Measurements from ENCODE around the gene GSG1.
"Not testable (repeated sequence)": the region's sequence is repeated elsewhere in the genome, so short reads cannot be mapped to it uniquely, and the experiment has no call there.

Gene GSG1

DNA sequence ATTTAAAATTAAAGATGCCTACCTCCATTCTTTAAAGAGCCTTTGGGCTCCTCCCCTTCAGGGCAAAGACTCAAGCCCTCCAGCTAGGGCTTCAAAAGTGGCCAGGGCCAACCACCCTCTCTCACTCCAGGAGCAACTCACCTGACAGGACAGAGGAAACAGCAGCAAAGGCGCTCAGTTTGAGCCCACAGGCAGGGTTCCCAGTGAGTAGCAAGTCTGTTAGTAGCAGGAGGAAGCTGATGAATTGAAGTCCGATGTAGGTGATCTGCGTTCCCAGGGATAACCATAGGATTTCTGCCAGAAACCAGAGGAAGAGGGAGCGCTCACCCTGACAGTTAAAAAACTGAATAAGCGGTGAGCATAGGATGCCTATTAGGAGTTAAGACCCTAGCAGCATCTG lies 15.7 kb downstream of the GSG1 start:
- no peak for DNase-seq

DNA sequence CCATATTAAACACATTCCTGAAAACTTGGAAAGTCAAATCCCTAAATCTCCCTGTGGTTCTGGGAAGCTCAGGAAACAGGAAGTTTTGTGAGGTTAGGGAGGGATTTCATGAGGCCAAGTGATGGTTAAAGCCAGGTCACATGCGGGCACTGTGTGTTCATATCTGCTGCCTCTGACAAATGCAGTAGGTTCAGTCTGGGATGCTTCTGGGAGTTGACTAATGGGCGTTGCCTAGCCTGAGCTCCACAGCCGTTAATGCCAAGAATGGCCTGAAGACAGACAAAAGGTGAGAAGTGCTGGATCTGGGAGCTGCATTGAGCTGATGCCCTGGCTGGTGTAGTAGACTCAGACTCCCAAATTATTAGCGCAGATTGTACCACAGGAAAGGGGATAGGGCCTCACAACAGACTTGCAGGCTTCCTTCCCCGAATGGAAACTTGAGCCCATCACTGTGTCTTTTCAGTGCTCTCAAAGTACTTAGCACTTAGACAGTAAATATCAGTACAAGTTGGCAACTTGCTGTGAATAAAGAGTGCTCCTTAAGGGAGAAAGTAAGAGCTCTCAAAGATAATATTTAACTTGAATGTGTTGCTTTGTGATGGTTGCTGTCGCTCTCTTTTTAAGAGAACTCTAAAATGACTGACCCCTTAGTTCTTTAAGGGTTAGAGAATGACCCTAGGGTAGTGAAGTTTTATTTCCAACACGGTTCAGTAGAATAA lies 17.3 kb downstream of the GSG1 start:
- no peak for DNase-seq

DNA sequence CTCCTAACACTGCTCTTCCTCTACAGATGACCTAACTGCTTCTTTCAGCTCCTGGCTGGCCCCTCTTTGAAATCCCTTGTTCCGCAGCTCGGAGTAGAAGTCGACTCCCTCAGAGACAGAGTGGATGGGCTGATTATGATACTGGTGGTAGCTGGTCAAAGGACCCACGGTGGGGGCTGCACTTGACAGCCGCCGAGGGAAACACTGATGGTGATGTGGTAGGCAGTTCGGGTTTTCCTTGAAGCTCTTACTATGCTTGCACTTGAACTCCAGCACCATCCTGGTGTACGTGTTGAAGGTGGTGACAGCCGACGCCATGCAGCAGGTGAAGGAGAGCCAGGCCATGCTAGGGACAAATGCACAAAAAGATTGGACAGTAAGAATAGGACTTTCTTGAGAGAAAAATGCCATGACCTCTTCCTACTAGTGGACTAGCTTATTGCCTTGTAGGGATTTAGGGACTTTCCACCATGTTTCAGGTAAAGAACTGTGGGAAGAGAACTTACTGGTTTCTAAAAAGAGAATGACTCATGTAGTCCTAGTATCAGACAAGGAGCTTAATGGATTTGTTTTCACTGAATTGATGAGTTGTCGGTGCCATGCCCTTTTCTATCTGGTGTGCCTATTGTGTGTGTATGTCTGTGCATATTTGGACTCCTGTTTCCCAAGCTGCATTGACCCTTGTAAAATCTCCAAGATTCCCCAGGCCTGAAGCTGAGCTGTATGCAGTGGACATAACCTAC lies 18.4 kb downstream of the GSG1 start:
- DNase-seq = no peak

DNA sequence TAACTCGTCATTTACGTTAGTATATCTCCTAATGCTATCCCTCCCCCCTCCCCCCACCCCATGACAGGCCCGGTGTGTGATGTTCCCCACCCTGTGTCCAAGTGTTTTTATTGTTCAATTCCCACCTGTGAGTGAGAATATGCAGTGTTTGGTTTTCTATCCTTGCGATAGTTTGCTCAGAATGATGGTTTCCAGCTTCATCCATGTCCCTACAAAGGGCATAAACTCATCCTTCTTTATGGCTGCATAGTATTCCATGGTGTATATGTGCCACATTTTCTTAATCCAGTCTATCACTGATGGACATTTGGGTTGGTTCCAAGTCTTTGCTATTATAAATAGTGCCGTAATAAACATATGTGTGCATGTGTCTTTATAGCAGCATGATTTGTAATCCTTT lies 19.8 kb downstream of the GSG1 start:
- not testable (repeated sequence) for DNase-seq

DNA sequence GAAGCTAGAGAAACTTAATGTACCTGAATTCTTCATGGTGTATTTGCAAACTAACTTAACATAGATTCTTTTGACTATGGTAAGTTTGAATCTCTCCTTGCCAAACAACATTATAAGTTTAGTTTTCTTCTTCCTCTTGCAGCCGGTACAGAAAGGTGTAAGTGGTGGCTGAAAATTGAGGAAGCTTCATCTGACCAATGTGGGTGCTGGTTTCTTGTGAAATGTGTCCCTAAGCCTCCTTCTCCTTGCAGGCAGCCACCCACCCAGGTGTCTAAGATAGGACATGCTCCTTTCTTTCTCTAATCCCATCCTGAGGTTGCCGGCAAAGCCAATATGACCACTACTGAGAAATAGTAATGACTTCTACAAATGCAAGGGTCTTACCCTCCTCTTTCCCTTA lies 20.6 kb downstream of the GSG1 start:
- no peak for DNase-seq

DNA sequence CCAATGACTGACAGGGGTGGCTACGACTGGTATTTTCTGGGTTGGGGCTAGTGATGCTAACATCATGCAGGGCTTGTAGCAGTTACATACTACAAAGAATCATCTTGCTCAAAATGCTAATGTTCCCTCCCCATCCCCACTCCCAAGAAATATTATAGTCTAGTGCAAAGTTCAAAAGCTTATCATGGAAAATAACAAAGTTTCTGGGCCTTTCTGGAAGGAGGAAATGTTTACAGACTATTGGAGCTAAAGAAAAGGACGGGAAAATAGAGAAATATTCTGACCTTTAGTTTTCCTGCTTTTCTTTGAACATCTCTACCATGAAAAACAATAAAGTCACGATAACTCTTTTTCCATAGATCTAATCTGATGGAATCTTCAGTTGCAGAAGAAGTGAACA lies 23.2 kb downstream of the GSG1 start:
- no peak for DNase-seq

DNA sequence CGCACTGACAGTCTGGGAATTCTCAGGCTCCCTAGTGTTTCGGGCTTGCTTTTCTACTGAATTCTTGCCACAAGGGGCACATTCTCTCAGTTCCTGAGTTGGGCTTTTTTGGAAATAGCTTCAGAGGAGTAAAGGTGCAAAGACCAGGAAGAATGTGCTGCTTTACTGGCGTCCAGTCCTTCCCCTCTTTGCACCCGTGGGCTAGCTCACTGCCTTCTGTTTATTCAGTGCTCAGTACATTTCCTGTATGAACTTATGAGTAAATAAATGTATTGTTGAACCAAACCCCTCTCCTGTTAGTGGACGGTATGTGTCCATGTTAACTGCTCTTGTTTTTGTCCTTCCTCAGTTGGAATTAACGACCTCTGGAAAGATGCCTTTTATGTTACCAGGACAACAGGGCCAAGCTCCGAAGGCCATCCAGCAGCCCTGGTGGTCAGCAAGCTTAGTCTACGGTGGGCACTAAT lies 24.0 kb downstream of the GSG1 start:
- DNase-seq = no peak

DNA sequence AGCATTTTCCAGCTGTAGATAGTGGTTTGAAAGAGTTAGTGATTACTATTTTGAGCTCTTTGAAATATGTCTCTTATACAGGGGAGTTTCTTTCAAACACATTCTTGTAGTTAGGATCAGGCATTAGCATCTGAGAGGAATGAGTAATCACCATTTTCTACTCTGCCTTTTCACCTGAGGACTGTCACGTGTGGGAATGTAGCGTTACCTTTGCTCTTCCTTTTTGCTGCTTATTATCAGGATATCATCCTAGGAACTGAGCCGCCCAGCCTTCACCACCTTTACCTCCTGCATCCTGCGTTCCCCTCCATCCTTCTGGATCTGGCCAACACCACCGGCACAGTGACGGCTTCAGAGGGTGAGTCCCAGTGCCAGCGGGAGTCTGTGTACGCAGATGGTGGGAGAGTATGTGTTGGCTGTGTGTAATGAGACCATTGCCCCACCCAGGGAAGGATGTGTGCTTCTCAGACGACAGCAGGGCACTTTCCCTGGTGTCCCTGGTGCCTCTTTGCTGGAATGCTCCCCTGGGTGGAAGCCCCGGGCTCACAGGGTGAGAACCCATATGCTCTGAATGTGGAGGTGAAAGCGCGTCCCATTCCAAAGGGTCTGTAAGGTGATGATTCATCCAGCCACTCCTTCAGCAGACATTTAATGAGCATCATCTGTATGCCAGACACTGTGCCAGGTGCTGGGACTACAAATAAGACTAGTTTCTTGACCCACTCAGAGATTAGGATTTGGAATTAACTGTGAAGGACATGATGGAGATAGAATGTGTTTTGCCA lies 27.5 kb downstream of the GSG1 start:
- DNase-seq = no peak

DNA sequence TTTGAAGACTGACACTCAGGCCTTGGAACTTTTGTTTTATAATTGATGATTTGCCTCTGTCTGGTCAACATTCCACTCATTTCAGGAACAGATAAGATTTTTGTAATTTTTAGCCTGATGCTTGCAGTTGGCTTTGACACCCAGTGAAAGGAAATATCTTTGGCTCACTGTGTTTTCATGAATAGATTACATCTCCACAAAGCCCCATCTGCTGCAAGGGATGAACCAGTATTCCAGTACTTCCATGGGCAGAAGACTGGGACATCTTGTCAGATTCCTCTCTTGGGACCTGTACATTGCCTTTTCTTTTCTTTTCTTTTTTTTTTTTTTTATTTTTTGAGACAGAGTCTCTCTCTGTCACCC lies 28.4 kb downstream of the GSG1 start:
- no peak for DNase-seq

DNA sequence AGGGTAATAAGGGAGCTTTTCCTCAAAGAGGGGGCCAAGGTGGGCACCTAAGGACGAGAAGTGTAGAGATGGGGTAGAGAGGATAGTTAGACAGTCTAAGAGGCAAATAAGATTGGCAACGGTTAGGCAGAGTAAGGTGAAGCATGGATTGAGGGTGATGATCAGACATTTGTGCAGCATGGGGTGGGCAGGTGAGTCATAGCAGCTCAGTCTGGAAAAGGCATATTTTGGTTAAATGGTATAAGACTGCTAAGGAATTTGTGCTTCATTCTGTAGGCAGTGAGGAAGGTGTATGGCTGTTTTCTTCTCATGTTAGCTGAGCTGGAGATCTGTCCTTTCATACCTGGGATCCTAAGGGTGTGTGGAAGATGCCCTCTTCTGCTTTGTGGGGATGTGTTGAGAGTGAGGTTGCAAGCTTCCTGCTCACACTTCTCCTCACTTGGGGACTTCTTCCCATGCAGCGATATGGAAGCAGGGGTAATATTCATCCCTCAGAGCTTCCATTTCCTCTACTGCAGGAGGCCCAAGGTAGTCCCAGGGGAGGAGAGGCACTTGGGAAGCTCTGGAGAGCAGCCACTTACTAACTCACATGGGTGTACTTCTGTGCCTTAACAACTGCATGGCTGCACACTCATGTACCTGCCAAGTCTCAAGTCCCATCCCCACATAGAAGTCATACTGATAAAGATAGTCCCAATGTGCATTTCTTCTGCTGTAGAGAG lies 28.9 kb downstream of the GSG1 start:
- DNase-seq = no peak

DNA sequence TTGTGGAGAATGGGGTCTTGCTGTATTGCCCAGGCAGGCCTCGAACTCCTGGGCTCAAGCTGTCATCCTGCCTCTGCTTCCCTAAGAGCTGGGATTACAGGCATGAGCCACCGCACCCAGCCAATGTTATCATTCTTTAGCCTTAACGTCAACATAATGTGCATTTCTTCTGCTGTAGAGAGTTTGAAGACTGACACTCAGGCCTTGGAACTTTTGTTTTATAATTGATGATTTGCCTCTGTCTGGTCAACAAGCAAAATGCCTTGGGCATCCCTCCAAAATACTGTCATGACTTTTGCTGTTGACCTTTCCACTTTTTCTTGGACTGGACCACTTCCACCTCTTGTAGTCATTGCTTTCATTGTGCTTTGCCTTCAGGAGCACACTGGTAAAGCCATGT lies 30.3 kb downstream of the GSG1 start:
- no peak for DNase-seq

DNA sequence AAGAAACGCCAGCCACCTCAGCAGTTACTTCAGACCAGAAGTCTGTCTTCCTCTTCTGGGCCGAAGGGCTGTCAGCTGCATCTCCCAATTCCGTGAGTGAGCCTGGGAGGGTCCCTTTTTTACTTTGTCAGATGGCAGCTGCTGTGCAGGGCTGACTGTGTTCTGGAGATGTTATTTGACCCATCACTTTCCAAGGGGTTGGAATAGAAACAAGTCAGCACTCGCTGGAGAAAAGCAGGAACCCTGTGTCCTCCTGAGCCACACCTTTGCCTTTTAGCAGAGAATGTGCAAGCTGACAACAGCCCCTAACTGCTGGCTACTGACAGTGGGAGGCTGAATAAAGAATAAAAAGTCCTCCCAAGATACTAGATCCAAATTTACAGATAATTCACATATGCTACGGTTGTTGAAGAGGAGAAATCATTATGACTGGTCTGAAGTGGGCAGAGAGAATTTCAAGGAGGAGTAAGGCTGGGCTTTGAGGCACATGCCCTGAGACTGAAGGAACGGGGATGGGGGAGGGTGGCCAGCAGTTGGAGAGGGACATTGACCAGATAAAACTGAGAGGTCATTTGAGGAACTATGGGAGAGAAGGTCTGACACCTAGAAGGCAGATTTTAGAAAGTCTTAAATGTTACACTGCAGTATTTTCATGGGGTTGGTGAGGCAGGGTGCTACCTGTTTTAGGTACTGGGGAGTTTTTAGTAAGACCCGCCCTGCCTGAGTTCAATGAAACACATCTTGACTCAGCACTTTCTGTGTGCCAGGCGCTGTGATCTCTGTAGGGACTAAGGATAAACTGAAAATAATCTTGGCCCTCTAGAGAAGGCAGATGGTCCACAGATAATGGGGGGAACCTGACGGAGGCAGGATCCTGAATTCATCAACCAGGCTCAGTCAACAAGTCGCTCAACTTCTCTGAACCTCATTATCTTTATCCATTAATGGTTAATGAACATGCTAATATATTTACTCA lies 31.9 kb downstream of the GSG1 start:
- DNase-seq = no peak

DNA sequence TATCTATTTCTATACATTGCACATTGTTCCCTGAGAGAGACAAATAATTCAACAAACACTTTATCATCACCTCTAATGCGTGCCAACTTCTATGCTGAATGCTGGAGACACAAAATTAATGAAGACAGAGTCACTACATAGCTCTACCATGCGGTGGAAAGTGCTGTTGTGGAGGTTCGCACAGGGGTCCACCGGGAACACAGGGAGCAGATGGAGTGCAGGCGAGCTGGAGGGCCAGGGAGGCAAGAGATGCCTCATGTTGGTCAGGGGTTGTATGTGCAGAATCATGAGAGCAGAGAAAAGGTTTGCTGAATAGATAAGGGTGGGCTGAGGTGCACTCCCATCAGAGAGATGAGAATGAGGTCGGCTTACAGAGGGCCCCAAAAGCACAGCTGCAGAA lies 34.1 kb downstream of the GSG1 start:
- DNase-seq = no peak

DNA sequence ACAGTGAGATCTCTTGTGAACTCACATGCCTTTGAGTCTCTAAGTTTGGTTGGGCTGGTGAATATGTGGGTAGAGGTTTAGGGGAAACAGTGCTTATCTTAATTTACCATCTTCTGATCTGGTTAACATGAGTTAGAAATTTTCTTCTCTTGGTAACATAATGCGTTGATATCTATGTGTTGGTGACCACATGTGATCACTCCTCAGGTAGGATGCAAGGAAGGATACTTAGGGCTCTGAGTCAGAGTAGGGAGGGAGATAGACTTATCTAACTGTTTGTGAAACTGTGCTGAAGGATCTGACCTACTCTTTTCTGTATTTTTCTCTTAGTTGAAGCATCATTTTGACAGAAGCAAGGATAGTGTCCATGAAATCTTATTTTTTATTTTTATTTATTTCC lies 36.1 kb downstream of the GSG1 start:
- DNase-seq = no peak

DNA sequence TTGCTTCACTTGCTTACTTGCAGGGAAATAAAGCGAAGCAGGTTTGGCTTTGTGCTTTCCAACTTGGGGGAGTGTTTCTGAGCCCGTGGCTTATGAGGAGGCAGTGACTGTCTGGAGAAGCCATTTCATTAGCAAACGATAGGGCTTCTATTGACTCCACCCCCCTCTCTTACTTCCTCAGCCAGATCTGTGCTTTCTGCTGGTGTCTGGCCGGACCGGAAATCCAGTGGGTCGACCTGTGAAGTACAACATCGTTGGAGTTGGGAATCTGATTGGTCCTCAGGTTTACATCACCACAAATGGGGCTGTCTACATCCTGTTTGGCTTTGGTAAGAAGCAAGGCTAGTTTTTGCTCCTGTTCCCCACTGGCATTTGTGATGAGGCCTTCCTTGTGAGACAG lies 37.0 kb downstream of the GSG1 start:
- DNase-seq = no peak

DNA sequence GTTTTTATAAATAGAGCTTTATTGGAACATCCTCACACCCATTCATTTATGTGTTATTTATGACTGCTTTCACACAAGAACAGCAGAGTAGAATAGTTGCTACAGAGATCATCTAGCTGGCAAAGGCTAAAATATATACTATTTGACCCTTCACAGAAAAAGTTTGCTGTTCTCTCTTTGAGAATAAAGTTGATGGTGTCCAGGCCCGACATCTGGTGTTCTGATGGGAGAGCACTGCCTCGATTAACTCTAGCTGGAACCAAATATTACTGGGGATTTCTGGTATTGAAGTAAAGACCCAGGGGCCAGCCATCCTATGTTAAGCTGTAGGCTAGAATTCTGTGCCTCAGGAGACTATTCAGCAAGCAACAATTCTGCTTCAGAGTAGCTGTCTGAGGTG lies 37.5 kb downstream of the GSG1 start:
- no peak for DNase-seq

DNA sequence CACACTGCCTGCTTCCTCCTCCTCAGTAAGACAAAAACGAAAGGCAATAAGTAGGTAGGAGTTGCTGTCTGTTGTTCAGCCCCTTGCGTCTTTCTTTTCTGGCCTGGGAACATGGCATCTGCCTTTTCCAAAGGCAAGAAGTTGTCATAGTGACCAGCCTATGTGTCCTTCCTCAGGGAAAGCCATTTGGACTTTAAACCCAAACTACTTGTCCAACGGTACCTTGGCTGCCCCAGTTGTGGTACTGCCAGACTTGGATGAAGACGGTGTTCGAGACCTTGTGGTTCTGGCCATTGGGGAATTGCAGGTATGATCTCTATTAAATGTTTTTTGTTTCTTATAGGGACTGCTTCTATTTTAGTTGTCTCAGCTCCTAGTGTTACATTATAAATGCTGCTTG lies 40.8 kb downstream of the GSG1 start:
- DNase-seq = no peak

DNA sequence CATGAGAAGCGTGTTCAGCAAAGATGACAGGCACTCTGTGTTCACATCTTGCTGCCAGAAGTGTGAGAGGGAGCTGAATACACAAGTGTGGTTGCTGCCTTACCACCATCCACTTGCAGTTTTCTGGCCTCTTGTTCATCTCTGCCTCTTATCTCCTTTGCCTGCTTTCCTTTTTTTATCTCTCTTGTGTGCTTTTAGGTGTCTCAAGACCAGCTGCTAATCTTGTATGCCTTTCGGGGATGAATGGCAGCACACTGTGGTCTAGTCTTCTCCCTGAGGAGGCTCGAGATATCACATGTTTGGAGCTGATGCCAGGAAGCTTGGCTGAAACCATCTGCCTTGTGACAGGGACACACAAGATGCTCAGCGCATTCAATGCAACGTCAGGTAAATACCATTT lies 42.1 kb downstream of the GSG1 start:
- DNase-seq = no peak

DNA sequence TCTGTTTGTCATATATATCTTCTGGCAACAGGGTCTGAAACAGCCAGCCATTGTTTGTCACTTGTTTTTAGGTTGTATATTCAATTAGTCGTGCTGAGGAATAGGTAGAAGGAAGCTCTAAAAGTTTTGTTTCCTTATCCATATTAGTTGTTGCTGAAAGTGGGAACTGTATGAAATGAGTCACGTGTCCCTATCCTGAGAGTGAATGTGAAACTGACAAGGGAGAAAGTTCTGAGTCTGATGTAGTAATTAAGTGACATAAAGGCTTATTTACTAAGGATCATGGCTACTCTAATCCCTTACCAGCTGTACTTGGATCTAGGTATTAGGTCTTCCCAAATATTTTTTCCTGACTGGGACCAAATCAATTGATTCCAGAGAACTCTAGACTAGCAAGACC lies 42.9 kb downstream of the GSG1 start:
- DNase-seq = no peak

DNA sequence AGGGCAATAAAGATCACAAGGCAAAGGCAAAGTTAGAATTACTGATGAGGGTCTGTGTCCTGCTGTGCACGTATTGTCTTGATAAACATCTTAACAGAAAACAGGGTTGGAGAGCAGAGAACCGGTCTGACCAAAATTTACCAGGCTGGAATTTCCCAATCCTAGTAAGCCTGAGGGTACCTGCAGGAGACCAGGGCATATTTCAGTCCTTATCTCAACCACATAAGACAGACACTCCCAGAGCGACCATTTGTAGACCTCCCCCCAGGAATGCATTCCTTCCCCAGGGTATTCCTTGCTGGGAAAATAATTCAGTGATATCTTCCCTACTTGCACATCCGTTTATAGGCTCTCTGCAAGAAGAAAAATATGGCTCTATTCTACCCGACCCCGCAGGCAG lies 49.9 kb downstream of the GSG1 start:
- DNase-seq = not testable (repeated sequence)

DNA sequence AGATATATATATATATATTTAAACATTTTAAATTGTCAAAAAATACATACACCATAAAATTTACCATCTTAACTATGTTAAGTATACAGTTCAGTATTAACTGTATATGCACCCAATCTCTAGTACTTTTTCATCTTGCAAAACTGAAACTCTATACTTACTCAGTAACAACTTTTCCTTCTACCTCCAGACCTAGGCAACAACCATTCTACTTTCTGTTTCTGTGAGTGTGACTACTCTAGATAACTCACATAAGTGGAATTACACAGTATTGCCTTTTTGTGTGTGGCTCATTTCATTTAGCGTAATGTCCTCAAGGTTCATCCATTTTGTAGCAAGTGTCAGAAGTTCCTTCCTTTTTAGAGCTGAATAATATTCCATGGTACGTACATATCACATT lies 51.0 kb downstream of the GSG1 start:
- no peak for DNase-seq

DNA sequence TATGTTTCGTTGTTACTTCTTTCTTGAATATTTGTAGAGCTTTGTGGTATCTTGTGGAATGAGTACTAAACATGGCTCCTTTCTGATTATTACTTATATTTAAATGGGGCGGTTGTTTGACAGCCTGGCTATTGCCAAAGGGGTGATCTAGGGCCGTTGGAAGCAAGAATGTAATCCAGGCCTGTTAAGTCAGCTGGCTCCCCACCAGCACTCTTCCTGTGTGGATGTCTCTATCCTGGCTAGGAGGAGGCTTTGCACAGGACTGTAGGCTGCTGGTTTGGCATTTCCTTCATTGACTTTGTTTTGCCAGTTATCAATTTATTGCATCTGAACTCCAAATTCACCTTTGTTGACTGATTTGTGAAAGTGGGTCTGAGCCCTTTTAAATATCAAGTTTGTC lies 53.7 kb downstream of the GSG1 start:
- DNase-seq = no peak

Measured in RPMI8226 (cell line).